Kidney tubule cell (primary cell): ENCODE data around the gene PODXL2.
A peak's percentile ranks its signal among the peaks of the same experiment; 100 is the strongest.

ENCODE experiments used
- DNase-seq: peaks from one replicate; pipeline ENCODE4 v3.0.0-alpha.2; 2018; ENCODE audit warnings: low spot score

Gene PODXL2

GRCh38 chr3:127606086-127606805 is 22.7 kb upstream of the PODXL2 start:
- DNase-seq: no peak

GRCh38 chr3:127606981-127607595 is 21.9 kb upstream of the PODXL2 start:
- no peak for DNase-seq

GRCh38 chr3:127607675-127608361 is 21.2 kb upstream of the PODXL2 start:
- no peak for DNase-seq

DNA sequence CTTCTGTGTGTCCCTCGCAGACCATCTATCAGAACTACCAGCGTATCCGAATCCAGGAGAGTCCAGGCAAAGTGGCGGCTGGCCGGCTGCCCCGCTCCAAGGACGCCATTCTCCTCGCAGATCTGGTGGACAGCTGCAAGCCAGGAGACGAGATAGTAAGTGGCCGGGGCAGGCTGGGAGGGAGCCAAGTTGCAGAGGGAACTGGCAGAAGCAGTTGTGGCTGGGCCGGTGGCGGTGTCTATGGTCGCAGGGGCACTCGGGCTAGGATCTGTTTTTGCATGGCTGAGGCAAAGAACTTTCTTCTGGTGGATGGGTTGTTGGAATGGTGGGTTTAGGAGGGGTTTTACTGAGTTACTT is 20.6 kb upstream of the PODXL2 start:
- DNase-seq: no peak

GRCh38 chr3:127610105-127610504 is 18.9 kb upstream of the PODXL2 start:
- DNase-seq: peak; percentile 69

DNA sequence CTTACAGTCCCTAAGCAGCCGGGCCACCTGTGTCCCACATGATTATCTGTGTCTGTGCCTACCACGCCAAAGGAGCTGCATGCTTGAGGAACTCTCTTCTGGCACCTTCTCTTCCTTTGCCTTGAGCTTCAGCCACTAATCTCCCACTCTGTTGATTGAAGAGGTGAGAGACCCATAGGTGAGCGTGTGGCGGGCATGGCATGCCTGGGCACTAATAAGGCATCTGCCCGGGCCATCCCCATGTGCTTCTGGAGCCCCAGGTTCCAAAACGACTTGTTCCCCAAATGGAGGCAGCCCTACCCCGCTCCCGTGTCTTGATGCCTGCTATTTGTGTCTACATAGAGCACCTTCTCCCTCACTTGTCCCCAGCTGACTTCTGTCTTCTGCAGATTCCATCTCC is 17.7 kb upstream of the PODXL2 start:
- no peak for DNase-seq

GRCh38 chr3:127612966-127613365 is 16.0 kb upstream of the PODXL2 start:
- peak; percentile 89 for DNase-seq

DNA sequence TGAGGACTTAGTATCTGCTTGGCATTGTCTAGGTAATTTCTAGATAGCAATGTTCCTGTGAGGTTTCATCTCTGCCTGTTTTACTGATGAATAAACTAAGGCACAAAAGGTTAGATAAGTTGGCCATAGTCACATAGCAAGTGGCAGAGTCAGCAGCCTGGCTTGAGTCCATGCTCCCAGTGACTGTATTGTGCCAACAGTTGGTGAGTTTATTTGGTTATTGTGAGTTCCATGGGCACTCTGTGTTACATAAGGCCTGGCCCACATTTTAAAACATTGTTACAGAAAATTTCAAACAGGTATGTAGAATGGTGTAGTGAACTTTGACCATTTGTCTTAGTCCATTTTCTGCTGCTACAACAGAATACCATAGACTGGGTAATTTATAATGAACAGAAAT is 15.6 kb upstream of the PODXL2 start:
- peak; percentile 72 for DNase-seq

- DNase-seq: peak; percentile 46
Measured at GRCh38 chr3:127614928-127615589, 13.9 kb upstream of the PODXL2 start.

- DNase-seq: peak; percentile 23
Measured at GRCh38 chr3:127615631-127616305, 13.2 kb upstream of the PODXL2 start.

DNA sequence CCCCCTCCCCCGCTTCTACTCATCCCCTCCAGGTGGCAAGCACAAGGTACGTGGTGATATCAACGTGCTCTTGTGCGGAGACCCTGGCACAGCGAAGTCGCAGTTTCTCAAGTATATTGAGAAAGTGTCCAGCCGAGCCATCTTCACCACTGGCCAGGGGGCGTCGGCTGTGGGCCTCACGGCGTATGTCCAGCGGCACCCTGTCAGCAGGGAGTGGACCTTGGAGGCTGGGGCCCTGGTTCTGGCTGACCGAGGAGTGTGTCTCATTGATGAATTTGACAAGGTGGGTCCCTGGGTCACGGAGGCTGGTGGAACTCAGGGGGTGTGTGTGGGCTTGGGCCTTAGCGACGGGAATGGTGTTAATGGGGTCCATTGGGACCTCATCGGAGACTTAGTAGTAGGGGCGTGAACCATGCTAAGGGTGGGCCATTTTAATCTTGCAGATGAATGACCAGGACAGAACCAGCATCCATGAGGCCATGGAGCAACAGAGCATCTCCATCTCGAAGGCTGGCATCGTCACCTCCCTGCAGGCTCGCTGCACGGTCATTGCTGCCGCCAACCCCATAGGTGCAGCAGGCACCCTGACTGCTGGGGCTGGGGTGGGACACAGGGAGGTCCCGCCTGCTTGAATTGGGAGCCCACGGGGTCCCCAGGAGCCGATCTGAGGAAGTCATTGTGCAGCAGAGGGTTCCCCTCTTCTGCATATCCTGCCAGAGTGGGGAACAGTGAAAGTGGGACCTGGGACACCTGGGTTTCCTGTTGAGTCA is 12.0 kb upstream of the PODXL2 start:
- DNase-seq: no peak

- DNase-seq: no peak
Measured at GRCh38 chr3:127618891-127619290, 10.1 kb upstream of the PODXL2 start.

- DNase-seq: no peak
Measured at GRCh38 chr3:127620637-127621375, 8.2 kb upstream of the PODXL2 start.

DNA sequence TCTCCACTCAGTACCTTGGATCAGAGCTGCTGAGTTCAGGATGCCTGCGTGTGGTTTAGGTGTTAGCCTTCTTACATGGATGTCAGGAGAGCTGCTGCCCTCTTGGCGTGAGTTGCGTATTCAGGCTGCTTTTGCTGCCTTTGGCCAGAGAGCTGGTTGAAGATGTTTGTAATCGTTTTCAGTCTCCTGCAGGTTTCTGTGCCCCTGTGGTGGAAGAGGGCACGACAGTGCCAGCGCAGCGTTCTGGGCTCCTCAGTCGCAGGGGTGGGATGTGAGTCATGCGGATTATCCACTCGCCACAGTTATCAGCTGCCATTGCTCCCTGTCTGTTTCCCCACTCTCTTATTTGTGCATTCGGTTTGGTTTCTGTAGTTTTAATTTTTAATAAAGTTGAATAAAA is 7.0 kb upstream of the PODXL2 start:
- DNase-seq: no peak

DNA sequence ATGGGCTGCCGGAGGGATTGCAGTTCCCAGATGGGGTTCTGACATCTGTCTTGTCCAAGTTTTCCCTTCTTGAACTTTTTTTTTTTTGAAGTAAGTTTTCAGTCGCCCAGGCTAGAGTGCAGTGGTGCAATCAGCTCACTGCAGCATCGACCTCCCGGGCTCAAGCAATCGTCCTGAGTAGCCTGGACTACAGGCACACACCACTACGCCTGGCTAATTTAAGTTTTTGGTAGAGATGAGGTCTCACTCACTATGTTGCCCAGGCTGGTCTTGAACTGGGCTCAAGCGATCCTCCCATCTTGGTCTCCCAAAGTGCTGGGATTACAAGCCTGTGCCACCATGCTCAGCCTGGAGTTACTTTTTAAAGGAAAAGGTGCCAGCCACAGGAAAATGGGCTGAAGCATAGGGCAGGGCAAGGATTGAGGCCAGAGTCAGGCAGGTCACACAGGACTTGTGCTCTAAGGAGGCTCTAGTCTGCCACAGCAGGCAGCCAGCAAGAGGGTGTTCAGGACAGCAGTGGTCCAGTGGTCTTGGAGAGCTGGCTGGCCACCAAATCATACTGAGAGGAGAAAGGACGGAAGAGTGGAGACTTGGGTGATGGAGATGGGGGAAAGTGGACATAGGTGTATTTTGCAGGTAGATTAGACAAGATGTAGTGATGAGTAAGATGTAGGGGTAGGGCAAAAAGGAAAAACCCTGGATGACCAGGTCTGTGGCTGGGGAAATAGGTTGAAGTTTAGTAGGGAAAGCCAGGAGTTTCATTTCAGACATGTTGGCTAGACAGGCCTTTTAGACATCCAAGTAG is 6.0 kb upstream of the PODXL2 start:
- no peak for DNase-seq

GRCh38 chr3:127624063-127624462 is 4.9 kb upstream of the PODXL2 start:
- DNase-seq: no peak

DNA sequence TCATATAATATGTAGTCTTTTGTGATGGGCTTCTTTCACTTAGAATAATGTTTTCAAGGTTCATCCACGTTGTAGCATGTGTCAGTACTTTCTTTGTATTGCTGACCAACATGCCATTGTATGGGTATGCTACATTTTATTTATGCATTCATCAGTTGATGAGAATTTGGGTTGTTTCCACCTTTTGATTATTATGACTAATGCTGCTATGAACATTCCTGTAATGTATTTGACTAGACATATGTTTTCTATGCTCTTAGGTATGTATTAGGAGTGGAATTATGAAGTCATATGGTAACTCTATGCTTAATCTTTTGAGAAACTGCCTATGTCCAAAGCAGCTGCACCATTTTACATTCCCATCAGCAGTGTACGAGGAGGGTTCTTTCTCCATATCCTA is 3.2 kb upstream of the PODXL2 start:
- no peak for DNase-seq

- no peak for DNase-seq
Measured at GRCh38 chr3:127628426-127628787, 578 bp upstream of the PODXL2 start.

DNA sequence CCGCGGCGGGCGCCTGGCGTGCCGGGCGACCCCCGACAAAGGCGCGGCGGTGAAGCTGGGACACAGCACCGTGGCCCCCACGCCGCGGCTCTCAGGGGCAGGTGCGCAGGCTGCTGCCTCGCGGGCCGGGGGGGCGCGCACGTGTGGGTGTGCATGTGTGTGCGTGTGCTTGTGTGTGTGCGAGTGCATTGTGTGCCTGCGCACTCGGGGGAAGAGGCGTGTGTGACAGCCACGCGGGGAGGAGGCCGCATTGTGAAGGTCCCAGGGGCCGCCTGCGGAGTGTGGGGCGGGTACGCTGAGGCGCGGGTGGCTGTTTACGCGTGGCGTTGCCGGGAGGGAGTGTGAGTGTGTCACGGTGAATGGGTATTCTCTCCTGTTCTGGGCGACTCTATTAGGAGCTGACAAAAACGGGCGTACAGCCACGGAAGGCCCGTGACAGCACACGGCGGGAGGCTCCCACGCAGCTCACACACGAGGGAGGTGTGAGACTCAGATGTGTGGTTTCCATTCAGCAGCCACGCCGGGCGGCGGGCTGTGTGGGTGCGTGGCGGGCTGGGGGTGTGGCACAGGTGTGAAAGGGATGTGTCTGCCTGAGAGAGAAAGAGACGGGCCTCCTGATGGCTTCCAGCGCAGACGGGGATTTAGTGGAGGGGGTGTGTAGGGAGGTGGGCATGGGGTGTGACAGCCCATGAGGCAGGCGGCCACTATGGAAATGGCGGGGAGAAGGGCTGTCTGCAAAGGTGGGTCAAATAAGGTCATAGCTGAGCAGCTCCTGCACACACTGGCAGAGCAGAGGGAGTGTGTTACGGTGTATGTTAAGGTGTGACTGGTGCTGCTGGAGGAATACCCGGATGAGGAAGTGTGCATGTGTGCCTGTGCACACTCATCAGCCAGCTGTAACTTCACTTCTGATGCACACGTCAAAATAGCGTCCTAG is 750 bp downstream of the PODXL2 start:
- DNase-seq: no peak
